Trophoblast cell (in vitro differentiated cells and primary cell): Measurements from ENCODE around the gene IL18RAP. TPM values are rescaled to one million over a fixed set of nuclear protein-coding genes. Genes with fewer than 3 reads are reported as not detected.

Source experiments
- DNase-seq, 2 donors: peaks; one replicate each; pipeline ENCODE4 v3.0.0-alpha.2; 2016
- H2AFZ ChIP-seq: 2 replicates; pipeline ENCODE4 v1.6.1; 2013; ENCODE audit warnings: low read length, moderate library complexity, mild to moderate bottlenecking; ENCODE audit not compliant: insufficient read depth, poor library complexity
- H2AK5ac ChIP-seq: 2 replicates; pipeline ENCODE4 v1.6.1; 2013; ENCODE audit warnings: mild to moderate bottlenecking, low read length
- H2BK120ac ChIP-seq: 2 replicates; pipeline ENCODE4 v1.6.1; 2013; ENCODE audit warnings: low read length, mild to moderate bottlenecking, moderate library complexity; ENCODE audit not compliant: insufficient read depth, poor library complexity
- H2BK12ac ChIP-seq: 2 replicates; pipeline ENCODE4 v1.6.1; 2013; ENCODE audit warnings: mild to moderate bottlenecking, low read length, moderate library complexity
- H2BK5ac ChIP-seq: 2 replicates; pipeline ENCODE4 v1.6.1; 2013; ENCODE audit warnings: low read length, low read depth, moderate library complexity, mild to moderate bottlenecking; ENCODE audit not compliant: poor library complexity
- H3K14ac ChIP-seq: 2 replicates; pipeline ENCODE4 v1.6.1; 2013; ENCODE audit warnings: mild to moderate bottlenecking, low read length
- H3K18ac ChIP-seq: 2 replicates; pipeline ENCODE4 v1.6.1; 2013; ENCODE audit warnings: mild to moderate bottlenecking, low read length
- H3K23ac ChIP-seq: 2 replicates; pipeline ENCODE4 v1.6.1; 2013; ENCODE audit warnings: low read length
- H3K27ac ChIP-seq: 2 replicates; pipeline ENCODE4 v1.5.1; 2013; ENCODE audit warnings: low read depth, mild to moderate bottlenecking, inconsistent platforms, low read length, moderate library complexity
- H3K27me3 ChIP-seq: 2 replicates; pipeline ENCODE4 v1.6.1; 2013; ENCODE audit warnings: inconsistent platforms, mild to moderate bottlenecking, low read length, moderate library complexity; ENCODE audit not compliant: insufficient read depth
- H3K36me3 ChIP-seq, 2 experiments: 1 replicate in 1 of 2; 2 replicates in 1 of 2; pipeline ENCODE4 v1.6.1; 2013; ENCODE audit warnings: low read length in 2 of 2, mild to moderate bottlenecking in 2 of 2, moderate library complexity in 1 of 2; ENCODE audit not compliant: insufficient read depth in 2 of 2, control insufficient read depth in 1 of 2
- H3K4ac ChIP-seq: 2 replicates; pipeline ENCODE4 v1.6.1; 2013; ENCODE audit warnings: low read depth, mild to moderate bottlenecking, low read length, moderate library complexity
- H3K4me1 ChIP-seq, 2 experiments: 1 replicate in 1 of 2; 2 replicates in 1 of 2; pipeline ENCODE4 v1.6.1; 2013; ENCODE audit warnings: low read length in 2 of 2, mild to moderate bottlenecking in 2 of 2, moderate library complexity in 1 of 2; ENCODE audit not compliant: insufficient read depth in 2 of 2, control insufficient read depth in 1 of 2
- H3K4me2 ChIP-seq: 2 replicates; pipeline ENCODE4 v1.6.1; 2013; ENCODE audit warnings: inconsistent platforms, mild to moderate bottlenecking, low read length, moderate library complexity
- H3K4me3 ChIP-seq: 2 replicates; pipeline ENCODE4 v1.5.1; 2013; ENCODE audit warnings: mild to moderate bottlenecking, low read depth, low read length, inconsistent platforms
- H3K79me1 ChIP-seq: one replicate; pipeline ENCODE4 v1.6.1; 2013; ENCODE audit warnings: low read length
- H3K79me2 ChIP-seq: 2 replicates; pipeline ENCODE4 v1.6.1; 2013; ENCODE audit warnings: low read length, mild to moderate bottlenecking; ENCODE audit not compliant: control insufficient read depth, insufficient read depth, poor library complexity
- H3K9ac ChIP-seq: 2 replicates; pipeline ENCODE4 v1.6.1; 2013; ENCODE audit warnings: mild to moderate bottlenecking, low read length
- H3K9me3 ChIP-seq: 2 replicates; pipeline ENCODE4 v1.6.1; 2013; ENCODE audit warnings: low read depth, mild to moderate bottlenecking, control low read depth, inconsistent platforms, low read length; ENCODE audit not compliant: insufficient read depth
- H4K12ac ChIP-seq: 2 replicates; pipeline ENCODE4 v1.6.1; 2013; ENCODE audit warnings: low read depth, mild to moderate bottlenecking, low read length, moderate library complexity
- H4K8ac ChIP-seq: 2 replicates; pipeline ENCODE4 v1.6.1; 2013; ENCODE audit warnings: low read depth, mild to moderate bottlenecking, low read length, moderate library complexity
- H4K91ac ChIP-seq: one replicate; pipeline ENCODE4 v1.6.1; 2013; ENCODE audit warnings: low read depth, mild to moderate bottlenecking, low read length, moderate library complexity
- WGBS: extraction: QIAGEN DNeasy Blood & Tissue Kit; methylation state at CpG from one replicate; pipeline ENCODE4 v1.1.7; 2013; ENCODE audit warnings: missing lambda C conversion rate; ENCODE audit not compliant: insufficient read length, insufficient coverage; ENCODE audit errors: extremely low coverage; 5-methylcytosine and 5-hydroxymethylcytosine counted together
- polyA plus RNA-seq: library from polyadenylated mRNA; stranded (reverse); fragments of 200-250 nt; gene quantifications from 2 replicates; pipeline ENCODE4 v1.2.3, GENCODE V29; 2013

IL18RAP gene, protein sequence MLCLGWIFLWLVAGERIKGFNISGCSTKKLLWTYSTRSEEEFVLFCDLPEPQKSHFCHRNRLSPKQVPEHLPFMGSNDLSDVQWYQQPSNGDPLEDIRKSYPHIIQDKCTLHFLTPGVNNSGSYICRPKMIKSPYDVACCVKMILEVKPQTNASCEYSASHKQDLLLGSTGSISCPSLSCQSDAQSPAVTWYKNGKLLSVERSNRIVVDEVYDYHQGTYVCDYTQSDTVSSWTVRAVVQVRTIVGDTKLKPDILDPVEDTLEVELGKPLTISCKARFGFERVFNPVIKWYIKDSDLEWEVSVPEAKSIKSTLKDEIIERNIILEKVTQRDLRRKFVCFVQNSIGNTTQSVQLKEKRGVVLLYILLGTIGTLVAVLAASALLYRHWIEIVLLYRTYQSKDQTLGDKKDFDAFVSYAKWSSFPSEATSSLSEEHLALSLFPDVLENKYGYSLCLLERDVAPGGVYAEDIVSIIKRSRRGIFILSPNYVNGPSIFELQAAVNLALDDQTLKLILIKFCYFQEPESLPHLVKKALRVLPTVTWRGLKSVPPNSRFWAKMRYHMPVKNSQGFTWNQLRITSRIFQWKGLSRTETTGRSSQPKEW
- not detected in 2 replicates for polyA plus RNA-seq

DNA sequence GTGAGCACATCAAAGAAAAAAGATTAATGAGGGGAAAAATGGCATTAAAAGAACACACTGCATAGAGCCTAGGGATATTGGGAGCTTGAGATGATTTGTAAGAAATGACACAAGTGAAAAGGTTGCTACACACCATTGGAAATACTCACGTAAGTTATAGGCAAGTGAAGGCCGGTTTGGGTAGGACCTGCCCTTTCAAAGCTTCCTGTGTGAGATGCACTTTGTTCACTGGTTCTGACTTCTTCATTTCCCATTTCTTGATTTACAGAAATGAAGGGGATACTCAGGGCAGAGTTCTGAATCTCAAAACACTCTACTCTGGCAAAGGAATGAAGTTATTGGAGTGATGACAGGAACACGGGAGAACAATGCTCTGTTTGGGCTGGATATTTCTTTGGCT, at the start of gene IL18RAP:
Gene IL18RAP (plus strand): TSS at position 251 of the 400 bp plus-strand sequence. CDS start 118 bp downstream, at position 369.
- Histone ChIP-seq H2BK5ac (no peak within 1 kb of the TSS), H2BK12ac (no peak within 1 kb of the TSS), H3K4me2 (no peak within 1 kb of the TSS), H3K9me3 (peaks cover 3% of the 10 kb centered on the region), H3K23ac (no peak within 1 kb of the TSS), H3K4ac (no peak within 1 kb of the TSS), H3K9ac (no peak within 1 kb of the TSS), H4K8ac (no peak within 1 kb of the TSS), H4K12ac (no peak within 1 kb of the TSS), H3K4me1 (no peaks in the 10 kb centered on the region), H2AFZ (no peak within 1 kb of the TSS), H3K4me3 (no peak within 1 kb of the TSS), H2AK5ac (no peak within 1 kb of the TSS), H3K18ac (no peak within 1 kb of the TSS), H3K27ac (no peak within 1 kb of the TSS), H3K79me2 (no peaks in the 10 kb centered on the region), H3K36me3 (no peaks in the 10 kb centered on the region), H4K91ac (no peak within 1 kb of the TSS), H3K27me3 (no peaks in the 10 kb centered on the region), H3K79me1 (no peaks in the 10 kb centered on the region), H3K14ac (no peak within 1 kb of the TSS), H2BK120ac (no peak within 1 kb of the TSS)
- no peak for DNase-seq
- no CpG with 5 or more reads among the region's 3 CpGs for WGBS

DNA sequence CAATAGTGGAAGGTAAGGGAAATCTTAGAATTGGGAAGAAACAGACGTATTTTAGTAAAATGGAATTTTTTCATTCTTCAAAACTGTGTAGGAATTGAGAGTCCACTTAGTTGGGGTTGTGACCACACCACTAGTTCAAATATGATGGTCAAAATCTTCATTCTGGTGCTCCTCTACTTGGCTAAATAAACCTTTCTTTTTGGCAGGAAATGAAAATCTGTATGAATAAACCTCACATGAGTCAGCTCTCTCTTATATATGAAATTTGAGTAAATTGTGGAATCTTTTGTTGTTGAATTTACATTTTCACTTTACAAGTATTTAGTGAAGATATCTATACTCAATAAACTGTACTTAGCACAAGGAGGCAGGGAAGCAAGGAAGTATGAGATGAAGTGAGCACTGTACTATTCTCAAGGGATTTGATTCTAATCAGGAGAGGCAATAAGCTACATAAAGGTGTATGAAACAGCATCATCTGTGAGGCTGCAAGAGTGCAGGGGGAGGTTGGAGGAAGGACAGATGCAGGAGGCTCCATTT, 46.8 kb upstream of the IL18RAP start:
- Histone ChIP-seq H2BK120ac (no peak overlapping the region), H3K27ac (no peak overlapping the region), H2AFZ (no peak overlapping the region), H4K91ac (no peak overlapping the region), H3K9me3 (peaks cover 2% of the 10 kb centered on the region), H3K4me2 (no peak overlapping the region), H3K9ac (no peak overlapping the region), H2BK12ac (no peak overlapping the region), H3K79me2 (no peaks in the 10 kb centered on the region), H3K14ac (no peak overlapping the region), H4K8ac (no peak overlapping the region), H2AK5ac (no peak overlapping the region), H3K27me3 (no peaks in the 10 kb centered on the region), H3K18ac (no peak overlapping the region), H3K23ac (no peak overlapping the region), H3K79me1 (no peaks in the 10 kb centered on the region), H4K12ac (no peak overlapping the region), H2BK5ac (no peak overlapping the region), H3K4me1 (no peaks in the 10 kb centered on the region), H3K36me3 (no peaks in the 10 kb centered on the region), H3K4me3 (no peak overlapping the region), H3K4ac (no peak overlapping the region)
- no peak for DNase-seq
- no CpG with 5 or more reads among the region's 1 CpG for WGBS

DNA sequence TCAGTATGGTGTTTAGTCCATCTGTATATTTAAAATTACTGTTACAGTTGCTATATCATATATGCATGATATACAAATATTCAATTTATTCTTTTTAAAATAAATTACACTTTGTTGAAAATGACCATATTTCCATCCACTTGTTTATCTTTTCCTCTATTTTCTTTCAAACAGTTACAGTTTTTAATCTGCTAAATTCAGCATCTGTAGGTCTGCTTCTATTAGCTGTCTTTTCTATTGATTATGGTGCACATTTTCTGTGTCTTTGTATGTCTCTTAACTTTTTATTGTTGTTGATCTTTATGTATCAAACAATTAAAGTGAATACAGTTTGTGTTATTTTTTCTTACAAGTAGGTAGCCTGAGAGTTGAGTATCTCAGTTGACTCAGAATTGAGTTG, 39.2 kb upstream of the IL18RAP start:
- Histone ChIP-seq H3K27ac (no peak overlapping the region), H2AFZ (no peak overlapping the region), H3K79me2 (no peaks in the 10 kb centered on the region), H3K36me3 (no peaks in the 10 kb centered on the region), H2BK120ac (no peak overlapping the region), H3K9me3 (no peaks in the 10 kb centered on the region), H3K4ac (no peak overlapping the region), H4K12ac (no peak overlapping the region), H3K27me3 (no peaks in the 10 kb centered on the region), H2AK5ac (no peak overlapping the region), H3K18ac (no peak overlapping the region), H3K23ac (no peak overlapping the region), H3K14ac (no peak overlapping the region), H4K8ac (no peak overlapping the region), H3K79me1 (no peaks in the 10 kb centered on the region), H2BK12ac (no peak overlapping the region), H3K9ac (no peak overlapping the region), H4K91ac (no peak overlapping the region), H3K4me3 (no peak overlapping the region), H3K4me2 (no peak overlapping the region), H3K4me1 (no peaks in the 10 kb centered on the region), H2BK5ac (no peak overlapping the region)
- no peak for DNase-seq

DNA sequence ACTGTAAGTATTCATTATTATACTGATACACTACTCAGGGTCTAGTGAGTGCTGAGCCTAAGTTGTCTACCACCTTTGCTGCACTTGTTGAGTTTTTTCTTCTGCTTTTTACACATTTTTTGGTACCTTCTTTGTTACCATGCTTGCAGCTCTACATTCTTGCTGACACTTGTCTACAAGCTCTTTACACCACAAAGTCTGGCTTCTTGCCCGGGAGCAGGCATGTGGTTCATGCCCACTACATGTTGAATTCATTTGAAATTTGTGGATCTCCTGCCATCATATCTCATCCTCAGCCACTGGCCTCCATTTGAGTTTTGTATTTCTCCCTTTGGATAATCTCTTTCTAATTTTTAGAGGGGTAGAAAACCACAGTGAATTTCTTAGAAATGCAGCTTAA, 37.4 kb upstream of the IL18RAP start:
- Histone ChIP-seq H3K18ac (no peak overlapping the region), H4K12ac (no peak overlapping the region), H4K8ac (no peak overlapping the region), H3K9ac (no peak overlapping the region), H3K79me1 (no peaks in the 10 kb centered on the region), H3K4ac (no peak overlapping the region), H3K4me1 (no peaks in the 10 kb centered on the region), H2AK5ac (no peak overlapping the region), H2AFZ (no peak overlapping the region), H2BK5ac (no peak overlapping the region), H3K9me3 (no peaks in the 10 kb centered on the region), H3K27ac (no peak overlapping the region), H2BK12ac (no peak overlapping the region), H3K4me3 (no peak overlapping the region), H3K14ac (no peak overlapping the region), H4K91ac (no peak overlapping the region), H2BK120ac (no peak overlapping the region), H3K4me2 (no peak overlapping the region), H3K27me3 (no peaks in the 10 kb centered on the region), H3K23ac (no peak overlapping the region), H3K79me2 (no peaks in the 10 kb centered on the region), H3K36me3 (no peaks in the 10 kb centered on the region)
- no CpG with 5 or more reads among the region's 1 CpG for WGBS
- DNase-seq, result no peak
